B cell (primary cell): ENCODE measurements around the gene RIPOR2.

Source experiments
- CTCF ChIP-seq: fragments of 200-600 bp; IDR thresholded peaks from one replicate; pipeline ENCODE4 v1.8.0; 2022; ENCODE audit warnings: antibody characterized with exemption, mild to moderate bottlenecking
- EZH2 ChIP-seq: IDR thresholded peaks from 2 replicates; pipeline ENCODE4 v1.6.1; 2012; ENCODE audit warnings: borderline replicate concordance, low read depth, mild to moderate bottlenecking, moderate library complexity, low read length; ENCODE audit not compliant: insufficient read depth, poor library complexity, severe bottlenecking

- TF ChIP-seq CTCF (no peak), EZH2 (no peak)
Measured at GRCh38 chr6:24833711-24834386, 101.9 kb downstream of the RIPOR2 start.
